Esophagus muscularis mucosa (tissue), 3 donors: ENCODE data around the gene ABCB1.

Experiments used
- POLR2A ChIP-seq: fragments of 450-650 bp; IDR thresholded peaks from one replicate; pipeline ENCODE4 v1.6.1; 2017; ENCODE audit warnings: antibody characterized with exemption, moderate library complexity, mild to moderate bottlenecking, low read depth
- POLR2AphosphoS5 ChIP-seq, 2 donors: sonication (generic); formaldehyde crosslinking; IDR thresholded peaks; one replicate each; pipeline ENCODE4 v1.6.1; 2017; ENCODE audit warnings: antibody characterized with exemption in 2 of 2
- TF ChIP-seq, protein P1 (sequence below), 3 experiments: fragments of 200-600 bp in 2 of 3; fragments of 450-650 bp in 1 of 3; sonication (generic) in 2 of 3; IDR thresholded peaks; one replicate each; pipeline ENCODE4 v1.5.1; 2017 to 2019; ENCODE audit warnings: antibody characterized with exemption in 3 of 3, mild to moderate bottlenecking in 2 of 3, moderate library complexity in 1 of 3

DNA sequence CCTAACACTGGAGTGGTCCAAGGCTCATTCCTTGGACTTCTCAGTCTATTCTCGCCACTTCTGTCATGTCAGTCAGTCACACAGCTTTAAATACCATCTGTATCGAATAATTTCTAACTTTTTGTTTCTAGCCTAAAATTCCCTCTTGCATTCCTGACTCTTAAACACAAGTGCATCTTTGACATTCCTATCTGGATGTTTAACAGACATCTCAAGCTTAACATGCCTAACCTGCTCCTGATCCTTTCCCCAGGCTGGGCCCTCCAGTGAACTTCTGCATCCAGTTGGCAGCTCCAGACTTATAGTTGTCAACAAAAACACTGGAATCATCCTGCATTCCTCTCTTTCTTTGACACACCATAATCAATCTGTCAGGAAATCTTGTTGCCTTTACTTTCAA, 120.7 kb downstream of the ABCB1 start:
- TF ChIP-seq, protein P1, sequence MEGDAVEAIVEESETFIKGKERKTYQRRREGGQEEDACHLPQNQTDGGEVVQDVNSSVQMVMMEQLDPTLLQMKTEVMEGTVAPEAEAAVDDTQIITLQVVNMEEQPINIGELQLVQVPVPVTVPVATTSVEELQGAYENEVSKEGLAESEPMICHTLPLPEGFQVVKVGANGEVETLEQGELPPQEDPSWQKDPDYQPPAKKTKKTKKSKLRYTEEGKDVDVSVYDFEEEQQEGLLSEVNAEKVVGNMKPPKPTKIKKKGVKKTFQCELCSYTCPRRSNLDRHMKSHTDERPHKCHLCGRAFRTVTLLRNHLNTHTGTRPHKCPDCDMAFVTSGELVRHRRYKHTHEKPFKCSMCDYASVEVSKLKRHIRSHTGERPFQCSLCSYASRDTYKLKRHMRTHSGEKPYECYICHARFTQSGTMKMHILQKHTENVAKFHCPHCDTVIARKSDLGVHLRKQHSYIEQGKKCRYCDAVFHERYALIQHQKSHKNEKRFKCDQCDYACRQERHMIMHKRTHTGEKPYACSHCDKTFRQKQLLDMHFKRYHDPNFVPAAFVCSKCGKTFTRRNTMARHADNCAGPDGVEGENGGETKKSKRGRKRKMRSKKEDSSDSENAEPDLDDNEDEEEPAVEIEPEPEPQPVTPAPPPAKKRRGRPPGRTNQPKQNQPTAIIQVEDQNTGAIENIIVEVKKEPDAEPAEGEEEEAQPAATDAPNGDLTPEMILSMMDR (IDR thresholded peaks at IDR 0.05) = no peak
- TF ChIP-seq POLR2A (no peak), POLR2AphosphoS5 (IDR thresholded peaks at IDR 0.05) (no peak)
